Measurements from ENCODE around the gene GEN1.
"Not testable (repeated sequence)": the region's sequence is repeated elsewhere in the genome, so short reads cannot be mapped to it uniquely, and the experiment has no call there.

The GEN1 gene

DNA sequence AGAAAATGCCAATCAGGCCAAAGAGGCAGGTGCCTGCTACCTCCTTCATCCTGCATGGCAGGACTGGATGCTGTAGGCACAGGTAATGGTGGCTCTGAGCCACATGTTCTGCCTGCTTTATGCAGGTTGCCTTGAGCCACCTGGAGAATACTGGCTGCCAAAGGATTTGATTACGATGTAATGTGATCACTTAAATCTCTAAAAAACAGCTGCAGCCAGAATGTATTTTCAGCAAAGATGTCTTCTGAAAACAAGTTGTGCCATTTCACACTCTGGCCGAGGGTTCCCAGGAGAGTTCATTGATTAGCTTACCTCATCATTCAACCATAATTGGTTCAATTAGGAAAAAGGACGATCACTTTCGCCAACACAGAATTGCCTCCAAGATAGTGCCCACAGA is 44.4 kb downstream of the GEN1 start:
- DNase-seq = no peak

DNA sequence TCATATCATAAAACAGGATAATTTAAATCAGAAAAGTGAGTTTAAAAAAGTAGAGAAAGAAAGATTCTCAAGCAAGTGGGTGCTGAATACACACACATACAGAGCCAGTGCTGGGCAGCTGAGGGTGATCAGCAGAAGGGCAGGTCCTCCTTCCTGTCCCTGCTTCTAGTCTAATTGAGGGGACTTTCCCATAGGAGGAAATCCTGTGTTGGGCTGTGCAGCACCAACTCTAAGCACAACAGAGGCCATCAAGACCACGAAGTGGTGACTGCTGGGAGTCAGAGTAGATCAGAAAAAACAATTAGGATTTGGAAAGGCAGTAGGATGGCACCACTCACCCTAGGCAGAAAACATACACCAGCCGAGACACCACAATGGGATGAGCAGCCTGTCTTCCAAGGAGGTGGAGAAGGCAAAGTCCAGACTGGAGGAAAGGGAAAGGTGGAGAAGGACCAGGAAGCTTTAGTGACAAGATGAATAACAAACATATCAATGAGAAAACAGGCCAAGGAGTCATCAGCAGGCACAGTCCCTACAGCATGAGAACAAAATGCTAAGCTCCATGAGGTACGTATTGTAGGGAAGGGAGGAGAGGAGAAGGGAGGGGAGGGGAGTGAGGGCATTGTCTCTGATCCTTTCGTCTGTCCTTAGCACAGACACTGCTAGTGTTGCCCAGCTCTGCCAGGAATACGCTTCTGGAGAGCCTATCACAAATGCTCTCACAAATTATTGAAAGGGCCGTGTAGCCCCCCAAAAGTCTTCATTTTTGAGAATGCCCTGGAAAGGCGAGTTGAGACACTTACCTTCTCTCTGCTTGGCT is 45.6 kb downstream of the GEN1 start:
- no peak for DNase-seq

DNA sequence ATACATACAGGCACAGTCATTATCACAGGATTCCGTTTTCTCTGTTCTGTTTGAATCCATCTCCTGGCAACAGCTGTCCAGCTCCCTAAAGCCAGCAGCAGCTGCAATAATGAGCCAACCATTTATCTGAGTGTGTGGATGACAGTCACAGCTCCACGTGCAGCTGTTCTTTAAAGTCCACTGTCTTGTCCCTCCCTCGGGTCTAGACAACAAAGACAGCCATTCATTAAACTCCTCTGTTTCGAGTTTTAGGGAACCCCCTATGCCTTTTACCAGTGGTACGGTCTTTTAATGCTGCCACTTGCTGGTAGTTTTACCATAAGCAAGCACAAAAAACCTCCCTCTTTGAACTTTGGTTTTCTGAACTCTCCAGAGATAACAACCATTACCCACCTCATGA is 46.3 kb downstream of the GEN1 start:
- no peak for DNase-seq

DNA sequence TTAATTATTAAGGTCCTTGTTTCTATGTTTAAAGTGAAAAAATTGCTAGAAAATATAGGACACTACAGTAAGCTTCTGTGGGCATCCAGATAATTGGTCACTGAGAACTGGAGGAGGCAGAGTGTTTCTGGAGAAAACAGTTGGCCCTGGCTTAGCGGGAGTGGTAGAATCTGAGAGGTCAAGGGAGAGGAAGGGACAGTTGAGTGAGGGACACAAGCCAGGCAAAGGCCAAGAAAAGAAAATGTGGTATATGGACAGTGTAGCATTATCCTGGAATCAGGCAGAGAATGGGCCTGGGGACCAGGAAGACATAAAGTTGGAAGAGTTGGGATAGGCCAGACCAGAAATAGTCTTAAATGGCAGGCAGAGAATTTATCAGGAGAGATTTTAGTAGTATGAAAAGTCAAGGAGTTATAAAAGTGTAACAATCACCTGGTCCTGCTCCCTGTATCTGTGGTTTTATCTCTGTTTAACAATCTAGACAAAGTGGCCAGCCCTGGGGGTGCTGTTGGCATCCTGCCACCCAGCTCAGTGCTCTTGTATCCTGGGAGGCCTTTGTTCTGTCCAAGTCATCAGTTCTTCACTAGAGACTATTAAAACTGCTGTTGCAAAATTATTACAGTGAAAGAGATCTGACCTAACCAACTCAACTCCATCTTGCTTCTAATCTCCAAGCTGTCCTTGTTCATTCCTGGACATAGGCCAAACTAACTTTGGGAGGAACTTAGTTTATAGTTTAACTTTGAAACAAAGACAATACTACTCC is 46.9 kb downstream of the GEN1 start:
- no peak for DNase-seq

DNA sequence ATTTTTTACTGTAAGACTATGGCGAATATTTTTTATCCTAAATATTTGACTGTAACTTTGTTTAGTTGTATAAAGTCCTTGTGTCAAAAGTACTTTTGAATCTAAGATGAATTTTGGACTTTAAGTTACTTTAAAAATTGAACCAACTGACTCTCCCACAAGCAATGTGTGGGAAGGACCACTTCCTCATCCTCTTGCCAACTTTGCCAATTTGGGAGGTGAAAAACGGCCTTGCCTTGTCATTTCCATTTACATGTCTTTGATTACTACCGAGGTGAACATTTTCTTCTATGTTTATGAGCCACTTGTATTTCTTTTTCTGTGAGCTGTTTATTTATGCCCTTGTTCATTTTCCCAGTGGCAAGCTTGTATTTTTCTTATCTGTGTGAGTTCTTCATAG is 49.6 kb downstream of the GEN1 start:
- DNase-seq = no peak

DNA sequence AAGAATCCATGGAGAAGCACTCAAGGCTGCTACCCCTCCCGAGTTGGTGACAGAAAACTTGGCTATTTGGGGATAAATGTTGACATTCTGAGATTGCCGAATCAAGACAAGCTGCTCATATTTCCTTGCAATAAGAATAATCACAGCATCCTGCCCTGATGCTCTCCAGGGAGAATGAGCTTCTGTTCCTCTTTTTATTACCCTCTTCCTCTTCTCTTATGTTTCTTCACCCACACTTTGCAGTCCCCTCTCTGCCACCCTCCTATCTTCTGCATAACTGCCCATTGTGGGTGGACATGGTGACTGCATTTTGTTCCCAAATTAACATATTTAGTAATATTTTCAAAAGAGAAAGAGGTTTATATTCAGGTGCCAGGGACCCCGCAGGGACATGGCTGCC is 50.4 kb downstream of the GEN1 start:
- no peak for DNase-seq

DNA sequence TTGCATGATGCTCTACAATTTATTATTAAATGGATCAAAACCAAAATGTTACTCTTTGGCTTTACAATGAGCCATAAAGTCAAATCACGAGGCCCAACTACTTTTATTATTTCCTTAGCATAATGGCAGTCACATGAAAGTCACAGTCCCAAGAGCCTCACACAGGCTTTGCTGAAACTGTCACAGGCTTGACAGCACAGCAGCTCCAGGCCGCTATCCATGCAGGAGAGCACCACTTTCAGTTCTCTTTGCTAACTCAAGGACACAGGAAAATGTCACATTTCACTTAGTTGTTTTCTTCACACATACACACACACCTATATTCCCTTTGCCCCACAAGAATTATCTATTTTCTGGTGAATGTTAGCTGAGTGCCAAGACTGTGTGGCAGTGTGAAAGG is 51.2 kb downstream of the GEN1 start:
- DNase-seq = no peak

DNA sequence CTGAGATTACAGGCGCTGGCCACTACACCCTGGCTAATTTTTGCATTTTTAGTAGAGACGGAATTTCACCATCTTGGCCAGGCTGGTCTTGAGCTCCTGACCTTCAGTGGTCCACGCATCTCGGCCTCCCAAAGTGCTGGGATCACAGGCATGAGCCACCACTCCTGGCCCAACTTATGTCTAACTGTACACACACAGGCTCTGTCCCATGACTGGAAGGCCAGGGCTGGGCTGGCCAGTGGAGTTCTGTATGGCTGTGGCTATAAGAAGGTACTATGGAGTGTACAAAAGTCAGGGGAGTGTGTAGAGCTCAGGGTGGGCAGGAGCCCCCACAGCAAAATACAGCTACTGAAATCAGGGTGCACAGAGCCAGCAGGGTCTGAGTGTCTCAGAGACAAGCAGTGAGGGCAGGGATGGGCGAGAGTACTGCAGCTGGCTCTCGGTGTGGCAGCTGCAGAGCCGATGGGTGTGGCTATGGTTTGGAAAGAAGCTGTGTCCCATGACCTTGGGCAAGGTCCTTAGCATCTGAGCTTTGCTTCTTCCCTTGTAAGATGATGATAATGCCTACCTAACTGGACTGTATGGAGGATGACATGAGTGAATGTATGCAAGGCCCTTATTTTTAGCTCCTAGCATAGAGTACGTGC is 51.9 kb downstream of the GEN1 start:
- no peak for DNase-seq

DNA sequence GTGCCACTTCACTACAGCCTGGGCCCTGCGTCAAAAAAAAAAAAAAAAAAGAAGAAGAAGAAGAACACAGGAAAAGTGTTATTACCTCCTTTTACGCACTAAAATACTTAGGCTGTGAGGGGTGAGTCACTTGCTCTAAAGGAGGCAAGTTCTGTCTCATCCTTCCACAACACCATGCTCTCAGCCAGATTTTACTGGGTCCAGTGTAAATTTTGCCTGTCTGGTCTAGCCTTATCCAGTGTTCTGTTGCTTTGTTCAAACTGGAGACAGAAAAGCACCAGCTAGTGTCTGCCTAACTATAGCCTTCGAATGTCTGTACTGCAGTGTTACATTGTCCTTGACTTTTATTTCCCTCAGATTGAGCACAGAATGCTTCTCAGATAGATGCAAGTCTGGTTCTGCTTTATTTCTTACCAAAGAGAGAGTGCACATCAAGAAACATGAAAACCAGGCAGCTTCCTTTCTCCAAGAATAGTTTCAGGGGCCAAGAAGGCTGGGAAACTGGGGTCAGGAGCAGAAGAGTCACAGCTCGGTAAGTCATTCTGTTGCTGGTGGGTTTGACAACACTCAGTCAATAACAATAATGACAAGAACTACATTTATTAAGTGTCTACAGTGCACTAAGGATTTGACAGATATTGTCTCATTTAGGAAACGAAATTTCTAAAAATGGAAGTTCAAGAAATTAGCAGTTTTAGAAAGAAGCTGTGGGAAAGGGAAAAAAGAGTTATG is 59.2 kb downstream of the GEN1 start:
- no peak for DNase-seq

DNA sequence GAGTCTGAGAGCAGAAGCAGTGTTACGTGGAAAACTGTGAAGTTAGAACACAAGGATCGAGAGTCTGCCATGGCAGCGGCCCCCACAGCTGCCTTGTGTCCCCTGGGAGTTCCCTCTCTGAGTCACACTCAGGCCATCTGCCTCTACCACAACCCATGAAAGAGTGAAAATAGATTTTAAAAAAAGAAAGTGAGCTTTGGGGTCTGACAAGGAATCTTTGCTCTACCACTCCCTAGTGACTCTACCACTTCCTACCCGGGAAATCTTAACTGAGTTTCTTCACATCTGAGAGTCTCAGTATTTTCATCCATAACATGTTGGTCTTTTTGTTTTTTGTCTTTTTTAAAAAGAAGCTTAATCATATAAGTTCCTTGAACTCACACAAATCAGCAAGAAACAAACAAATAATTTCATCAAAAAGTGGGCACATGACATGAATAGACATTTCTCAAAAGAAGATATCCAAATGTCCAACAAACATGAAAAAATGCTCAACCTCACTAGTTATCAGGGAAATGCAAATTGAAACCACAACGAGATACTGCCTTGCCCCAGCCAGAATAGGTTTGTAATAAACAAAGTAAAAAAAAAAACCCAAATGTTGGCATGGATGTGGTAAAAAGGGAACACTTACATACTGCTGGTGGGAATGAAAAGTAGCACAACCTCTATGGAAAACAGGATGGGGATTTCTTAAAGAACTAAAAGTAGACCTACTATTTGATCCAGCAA is 60.0 kb downstream of the GEN1 start:
- no peak for DNase-seq

DNA sequence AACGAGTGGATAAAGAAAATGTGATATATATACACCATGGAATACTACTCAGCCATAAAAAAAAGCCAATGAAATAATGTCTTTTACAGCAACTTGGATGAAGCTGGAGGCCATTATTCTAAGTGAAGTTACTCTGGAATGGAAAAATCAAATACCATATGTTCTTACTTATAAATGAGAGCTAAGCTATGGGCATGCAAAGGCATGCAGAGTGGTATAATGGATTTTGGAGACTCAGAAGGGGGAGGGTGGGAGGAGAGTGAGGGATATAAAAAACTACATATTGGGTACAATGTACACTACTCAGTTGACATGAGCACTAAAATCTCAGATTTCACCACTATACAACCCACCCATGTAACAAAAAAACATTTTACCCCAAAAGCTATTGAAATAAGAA is 60.7 kb downstream of the GEN1 start:
- DNase-seq = no peak

DNA sequence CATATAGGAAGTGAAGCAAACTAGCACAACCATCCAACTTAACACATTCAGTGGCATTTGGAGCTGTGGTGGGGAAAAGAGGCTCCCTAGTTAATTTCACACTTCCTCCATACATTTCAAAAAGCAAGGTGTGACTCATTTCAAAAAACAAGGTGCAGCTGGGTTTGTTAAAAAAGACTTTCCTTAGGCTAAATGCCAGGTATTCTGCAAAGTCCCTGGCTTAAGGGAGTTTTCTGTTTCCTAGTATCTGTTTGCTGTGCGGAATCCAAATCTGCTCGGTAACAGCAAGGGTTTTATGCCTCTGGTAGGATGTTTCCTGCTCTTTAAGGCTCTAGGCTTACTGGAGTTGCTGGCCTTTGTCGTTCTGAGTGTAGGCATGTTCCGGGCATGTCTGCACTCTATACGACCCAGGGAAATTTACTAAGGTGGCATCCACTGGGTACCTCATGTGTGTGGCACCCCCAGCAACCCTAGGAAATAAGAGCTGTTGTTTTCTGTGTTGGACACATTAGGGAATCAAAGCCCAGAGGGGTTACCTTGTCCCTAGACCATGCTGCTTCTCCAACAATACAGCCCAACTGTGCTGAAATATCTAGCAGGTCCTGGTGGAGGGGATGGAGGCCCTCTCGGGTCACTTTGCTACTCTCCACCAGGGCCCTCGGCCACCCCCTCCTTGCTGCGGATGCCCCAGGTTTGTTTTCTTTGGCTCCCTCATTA is 61.7 kb downstream of the GEN1 start:
- DNase-seq = no peak

DNA sequence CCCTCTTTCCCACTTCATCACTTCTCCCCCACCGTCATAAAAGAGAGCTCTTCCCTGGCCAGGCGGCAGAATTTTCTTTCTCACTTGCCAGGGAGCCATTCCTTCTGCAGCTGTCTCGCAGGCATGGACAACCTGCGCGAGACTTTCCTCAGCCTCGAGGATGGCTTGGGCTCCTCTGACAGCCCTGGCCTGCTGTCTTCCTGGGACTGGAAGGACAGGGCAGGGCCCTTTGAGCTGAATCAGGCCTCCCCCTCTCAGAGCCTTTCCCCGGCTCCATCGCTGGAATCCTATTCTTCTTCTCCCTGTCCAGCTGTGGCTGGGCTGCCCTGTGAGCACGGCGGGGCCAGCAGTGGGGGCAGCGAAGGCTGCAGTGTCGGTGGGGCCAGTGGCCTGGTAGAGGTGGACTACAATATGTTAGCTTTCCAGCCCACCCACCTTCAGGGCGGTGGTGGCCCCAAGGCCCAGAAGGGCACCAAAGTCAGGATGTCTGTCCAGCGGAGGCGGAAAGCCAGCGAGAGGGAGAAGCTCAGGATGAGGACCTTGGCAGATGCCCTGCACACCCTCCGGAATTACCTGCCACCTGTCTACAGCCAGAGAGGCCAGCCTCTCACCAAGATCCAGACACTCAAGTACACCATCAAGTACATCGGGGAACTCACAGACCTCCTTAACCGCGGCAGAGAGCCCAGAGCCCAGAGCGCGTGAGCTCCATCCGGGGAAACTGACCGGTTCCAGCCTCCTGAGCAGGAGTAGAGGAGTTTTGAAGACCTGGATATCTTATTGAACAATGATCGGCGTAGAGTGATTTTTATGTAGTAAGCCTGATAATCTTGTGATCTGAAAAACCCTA is 62.7 kb downstream of the GEN1 start, which contains the start of gene MSGN1:
MSGN1 (plus strand) TSS at position 65 of the 850 bp plus-strand sequence; CDS start at position 124, 59 bp downstream.
- no peak for DNase-seq

DNA sequence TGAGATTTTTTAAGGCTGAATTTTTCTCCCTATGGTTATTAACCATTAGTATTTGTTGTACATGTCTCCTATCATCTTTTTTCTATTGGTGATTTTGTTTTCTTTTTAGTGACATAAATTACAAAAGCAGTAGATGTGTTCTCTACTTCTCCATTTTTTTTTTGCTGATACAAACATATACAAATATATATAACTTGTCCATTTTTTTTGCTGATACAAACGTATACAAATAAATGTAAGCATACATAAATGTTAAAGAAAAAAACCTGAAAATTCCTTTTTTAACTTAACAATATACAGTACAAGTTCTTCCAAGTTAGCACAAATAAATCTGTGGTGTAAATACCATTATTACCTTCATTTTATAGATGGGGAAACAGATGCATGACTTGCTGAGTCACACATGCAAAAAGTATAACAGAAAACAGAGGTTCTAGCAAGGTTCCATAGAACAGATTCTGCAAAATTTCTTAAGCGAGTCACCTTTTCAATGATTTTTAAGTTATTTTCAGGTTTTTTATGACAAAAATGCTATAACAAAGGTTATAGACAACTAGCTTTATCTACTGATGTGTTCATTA is 64.4 kb downstream of the GEN1 start:
- DNase-seq = no peak

DNA sequence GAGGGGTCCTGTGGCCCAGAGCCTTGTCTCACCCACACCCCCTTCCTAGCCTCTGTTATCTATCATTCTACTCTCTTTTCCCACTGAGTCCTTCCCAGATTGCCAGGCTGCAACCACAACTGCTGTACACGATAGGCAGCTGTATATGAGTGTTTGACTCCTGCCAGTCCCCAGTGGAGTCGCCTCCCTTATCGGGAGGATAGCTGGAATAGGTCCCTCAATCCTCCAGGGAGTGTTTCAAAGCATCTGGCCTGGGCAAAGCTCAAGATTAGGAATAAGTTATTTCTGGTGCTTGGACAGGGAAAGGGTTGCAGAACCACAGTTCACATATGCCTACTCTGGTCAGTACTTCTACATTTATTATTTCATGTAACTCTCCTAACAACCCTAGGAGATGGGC is 67.1 kb downstream of the GEN1 start:
- no peak for DNase-seq

DNA sequence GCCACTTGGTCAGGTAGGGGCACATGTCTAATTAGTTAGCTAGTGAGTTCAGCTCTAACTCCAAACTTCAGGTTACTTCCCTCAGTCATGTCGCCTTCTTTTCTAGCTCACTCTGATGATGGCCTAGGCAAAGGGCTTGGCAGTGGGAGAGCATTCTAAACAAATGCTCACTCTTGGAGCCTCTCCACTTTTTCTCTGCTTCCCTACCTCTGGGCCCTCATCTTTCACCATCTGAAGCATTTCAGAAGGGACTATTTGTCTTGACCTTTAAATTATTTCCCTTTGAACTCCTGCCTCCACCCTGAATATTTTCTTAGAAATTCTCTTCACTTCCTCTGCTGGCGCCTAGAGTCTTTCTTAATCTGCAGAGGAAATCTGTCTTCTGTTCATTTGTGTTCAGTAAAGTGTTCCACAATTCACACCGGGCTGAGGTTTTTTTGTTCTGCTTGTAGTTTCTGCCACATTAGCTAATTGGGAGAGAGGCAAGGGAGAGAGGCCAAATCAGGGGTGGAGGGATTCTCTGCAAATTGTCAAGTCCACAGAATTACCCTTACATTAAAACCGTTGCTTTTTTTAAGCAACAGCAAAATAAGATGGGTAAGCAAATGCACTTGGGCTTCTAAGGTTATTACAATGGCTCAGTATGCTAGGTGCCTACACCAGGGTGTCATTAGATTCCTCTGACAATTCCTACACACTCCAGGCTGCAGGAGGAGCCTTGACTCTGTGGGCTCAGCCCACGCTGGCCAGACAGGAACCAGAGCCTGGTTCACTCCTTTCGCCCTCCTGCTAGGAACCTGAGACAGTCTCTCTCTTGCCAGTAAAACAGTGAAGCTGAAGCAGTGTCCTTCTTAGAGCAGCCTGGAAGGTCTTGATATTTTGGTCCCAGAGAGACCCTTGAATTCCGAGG is 67.9 kb downstream of the GEN1 start:
- DNase-seq = no peak

DNA sequence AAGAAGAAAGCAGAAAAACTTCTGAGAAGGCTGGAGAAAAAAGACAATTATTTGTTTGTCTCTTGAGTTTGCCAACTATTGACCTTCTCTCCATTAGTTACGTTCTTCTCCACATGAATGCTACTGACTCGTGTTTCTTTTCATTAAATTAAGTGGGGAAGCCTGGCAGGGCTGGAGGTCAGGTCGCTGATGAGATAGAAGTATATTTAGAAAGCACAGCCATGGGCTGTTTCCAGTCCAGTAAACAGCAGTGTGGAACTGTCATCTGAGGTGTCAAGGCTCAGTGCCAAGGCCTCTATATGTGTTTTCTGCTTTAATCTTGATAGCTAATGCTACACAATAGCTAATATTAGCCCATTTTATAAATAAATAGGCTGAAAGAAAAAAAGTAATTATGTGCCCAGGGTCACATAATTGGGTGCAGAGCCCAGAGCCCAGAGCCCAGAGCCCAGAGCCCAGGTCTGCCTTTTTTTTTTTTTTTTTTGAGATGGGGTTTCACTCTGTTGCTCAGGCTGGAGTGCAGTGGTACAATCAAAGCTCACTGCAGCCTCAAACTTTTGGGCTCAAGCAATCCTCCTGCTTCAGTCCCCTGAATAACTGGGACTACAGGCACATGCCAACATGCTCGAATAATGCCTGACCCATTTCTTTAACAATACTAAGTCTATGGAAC is 68.6 kb downstream of the GEN1 start:
- DNase-seq = no peak

DNA sequence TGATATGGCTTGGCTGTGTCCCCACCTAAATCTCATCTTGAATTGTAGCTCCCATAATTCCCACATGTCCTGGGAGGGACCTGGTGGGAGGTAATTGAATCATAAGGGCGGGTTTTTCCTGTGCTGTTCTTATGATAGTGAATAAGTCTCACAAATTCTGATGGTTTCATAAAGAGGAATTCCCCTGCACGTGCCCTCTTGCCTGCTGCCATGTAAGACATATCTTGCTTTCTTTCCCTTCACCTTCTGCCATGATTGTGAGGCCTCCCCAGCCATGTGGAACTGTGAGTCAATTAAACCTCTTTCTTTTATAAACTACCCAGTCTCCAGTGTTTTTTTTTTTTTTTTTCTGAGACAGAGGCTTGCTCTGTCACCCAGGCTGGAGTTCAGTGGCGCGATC is 69.7 kb downstream of the GEN1 start:
- DNase-seq = not testable (repeated sequence)

DNA sequence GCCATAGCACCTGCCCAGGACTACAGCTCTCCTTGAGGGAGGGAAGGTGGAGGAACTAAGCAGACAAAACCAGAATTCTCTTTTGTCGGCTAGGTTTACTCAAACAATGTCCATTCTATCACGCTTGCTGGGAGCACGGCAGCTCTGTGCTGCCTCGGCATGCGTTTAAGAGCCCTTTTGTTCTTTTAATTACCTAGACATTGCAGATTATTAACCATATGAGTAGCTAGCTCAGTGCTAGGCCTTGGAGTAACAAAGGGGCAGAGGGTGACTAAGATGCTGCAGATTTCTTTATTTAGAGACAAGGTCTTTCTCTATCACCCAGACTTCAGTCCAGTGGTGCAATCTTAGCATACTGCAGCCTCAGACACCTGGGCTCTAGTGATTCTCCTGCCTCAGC is 73.4 kb downstream of the GEN1 start:
- DNase-seq = no peak

Data from NCI-H1417 treated with DMSO at 0.1 percent for 48 hours (cell line).